Kidney (tissue), 14 donors: Measurements from ENCODE around the gene WDR70. TPM values are rescaled to one million over a fixed set of nuclear protein-coding genes. Genes with fewer than 3 reads are reported as not detected.

Source experiments
- DNase-seq, 5 donors: peaks; one replicate each; pipeline ENCODE4 v3.0.0-alpha.2; 2013 to 2020
- FAIRE-seq: peaks from 2 replicates; lab custom pipeline; 2012; peaks lifted over from hg19 to GRCh38; lab: Jason Lieb, UNC
- H3K27ac ChIP-seq, 2 donors: one replicate each; pipeline ENCODE4 v1.7.0; 2013; ENCODE audit warnings: low read depth in 2 of 2, low read length in 2 of 2, inconsistent platforms in 1 of 2
- H3K27me3 ChIP-seq: one replicate; pipeline ENCODE4 v1.7.1; 2013; ENCODE audit warnings: low read length, inconsistent platforms; ENCODE audit not compliant: control insufficient read depth, insufficient read depth
- H3K36me3 ChIP-seq, 3 donors: one replicate each; pipeline versions ENCODE4 v1.7.0 to v1.7.1; 2013; ENCODE audit warnings: low read length in 3 of 3, control low read depth in 1 of 3, inconsistent platforms in 1 of 3; ENCODE audit not compliant: insufficient read depth in 3 of 3, control insufficient read depth in 2 of 3
- H3K4me1 ChIP-seq, 3 donors: one replicate each; pipeline versions ENCODE4 v1.7.0 to v1.7.1; 2013; ENCODE audit warnings: low read length in 3 of 3, inconsistent platforms in 1 of 3, low read depth in 1 of 3; ENCODE audit not compliant: control insufficient read depth in 2 of 3, insufficient read depth in 2 of 3
- H3K4me3 ChIP-seq, 3 donors: one replicate each; pipeline versions ENCODE4 v1.7.0 to v1.8.1; 2013; ENCODE audit warnings: low read length in 3 of 3, control low read depth in 1 of 3, inconsistent platforms in 1 of 3
- H3K9ac ChIP-seq, 3 donors: one replicate each; pipeline versions ENCODE4 v1.7.0 to v1.7.1; 2013; ENCODE audit warnings: low read length in 3 of 3, control low read depth in 1 of 3, inconsistent platforms in 1 of 3
- H3K9me3 ChIP-seq, 3 donors: one replicate each; pipeline versions ENCODE4 v1.7.0 to v1.7.1; 2013; ENCODE audit warnings: low read length in 3 of 3, control low read depth in 1 of 3, inconsistent platforms in 1 of 3; ENCODE audit not compliant: control insufficient read depth in 2 of 3, insufficient read depth in 1 of 3
- CTCF ChIP-seq: IDR thresholded peaks from 3 replicates; pipeline ENCODE4 v1.5.1; 2012; ENCODE audit warnings: mild to moderate bottlenecking, moderate library complexity, borderline replicate concordance; ENCODE audit not compliant: insufficient read depth; ENCODE audit errors: extremely low read depth
- intact Hi-C: fragments of 100-400 bp; cut with DNase I; formaldehyde crosslinking; loops from one replicate; pipeline ENCODE4 v1.11.1; 2022
- polyA plus RNA-seq: library from polyadenylated mRNA; stranded (reverse); fragments of 350-450 nt; fragmentation: Illumina TruSeq; extraction: RNeasy Lipid Tissue Mini Kit (QIAGEN cat#74804); gene quantifications from one replicate; pipeline ENCODE4 v1.2.3, GENCODE V29; 2014; ENCODE audit warnings: low read depth, low replicate concordance; ENCODE audit not compliant: insufficient read depth
- total RNA-seq: library from RNA; stranded (reverse); fragmentation: NEBNext Ultra II Directional; extraction: Animal tissue kit (Norgen Biotek cat#: 25700); gene quantifications from one replicate; pipeline ENCODE4 v1.2.1, GENCODE V29; 2021
- donor health status: control.
- donor health status: control.
- donor health status: control.
- donor health status: control.
- donor health status: control.
- donor health status: DM: yes; HTN: yes; CAD: no.
- donor health status: Normal renal cell carcinoma (clear cell type).

The WDR70 gene
- total and polyA plus RNA-seq, 2 donors from 2014 or later = 27.2 to 32.3 TPM

- H3K27ac ChIP-seq = no peak overlapping the region
- no peak for TF ChIP-seq CTCF
- H3K27me3 ChIP-seq = no peaks in the 10 kb centered on the region
- FAIRE-seq = no peak
- no peaks in the 10 kb centered on the region for H3K4me1 ChIP-seq
- DNase-seq = no peak
- no peak overlapping the region for H3K9ac ChIP-seq
- no peak overlapping the region for H3K4me3 ChIP-seq
- H3K36me3 ChIP-seq = no peaks in the 10 kb centered on the region
- H3K9me3 ChIP-seq = no peaks in the 10 kb centered on the region
- intact Hi-C loops = no loop called here
Observed at GRCh38 chr5:37565062-37565670, 186.0 kb downstream of the WDR70 start.

GRCh38 chr5:37567566-37567965, 188.4 kb downstream of the WDR70 start:
- Histone ChIP-seq H3K9ac (no peak overlapping the region), H3K27ac (no peak overlapping the region), H3K27me3 (no peaks in the 10 kb centered on the region), H3K9me3 (no peaks in the 10 kb centered on the region), H3K36me3 (no peaks in the 10 kb centered on the region), H3K4me1 (no peaks in the 10 kb centered on the region), H3K4me3 (no peak overlapping the region)
- no peak for DNase-seq
- TF ChIP-seq CTCF = no peak
- FAIRE-seq = no peak
- intact Hi-C loops = no loop called here

GRCh38 chr5:37568018-37568753, 189.1 kb downstream of the WDR70 start:
- no peak overlapping the region for H3K27ac ChIP-seq
- DNase-seq = no peak
- intact Hi-C loops = no loop called here

More at GRCh38 chr5:37568018-37568753, 189.1 kb downstream of the WDR70 start:
- Histone ChIP-seq H3K36me3 (no peaks in the 10 kb centered on the region), H3K9ac (no peak overlapping the region), H3K9me3 (no peaks in the 10 kb centered on the region), H3K27me3 (no peaks in the 10 kb centered on the region), H3K4me1 (no peaks in the 10 kb centered on the region), H3K4me3 (no peak overlapping the region)
- no peak for FAIRE-seq
- TF ChIP-seq CTCF = no peak
